ENCODE results near the gene ABHD2. TPM values are rescaled to one million over a fixed set of nuclear protein-coding genes. Genes with fewer than 3 reads are reported as not detected.
A peak's percentile ranks its signal among the peaks of the same experiment; 100 is the strongest.

Gene ABHD2
- total and polyA plus RNA-seq, 5 donors from 2014 or later, result 18.7 to 67.8 (median 21.3) TPM

DNA sequence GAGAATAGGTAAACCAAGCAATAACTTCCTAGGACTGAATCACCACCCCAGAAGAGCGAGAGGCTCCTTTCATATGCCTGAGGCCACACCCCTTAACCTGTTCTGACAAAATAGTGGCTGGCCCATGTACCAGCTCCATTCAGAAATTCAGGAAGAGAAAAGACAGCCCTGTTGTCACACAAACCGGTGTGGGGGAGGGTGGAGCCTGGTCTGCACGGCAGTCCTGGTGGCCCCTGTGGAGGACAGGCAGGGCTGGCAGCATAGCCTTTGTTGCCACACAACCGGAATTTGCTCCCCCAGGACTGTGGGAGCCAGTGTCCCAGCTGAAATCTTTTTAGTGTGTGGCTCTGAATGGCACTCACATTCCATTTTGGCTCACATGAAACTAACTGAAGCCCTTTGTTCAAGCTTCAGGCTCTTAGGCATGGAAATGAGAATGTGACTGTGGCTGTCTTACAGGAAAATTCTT, 109.3 kb downstream of the ABHD2 start:
- H3K36me3 Mint-ChIP-seq, result peaks cover 45% of the 10 kb centered on the region
- H3K27me3 ChIP-seq (ENCODE audit: control insufficient read depth, insufficient read depth, low read length), result no peaks in the 10 kb centered on the region
- no peak overlapping the region for H3K4me3 Mint-ChIP-seq
- H3K9me3 ChIP-seq (ENCODE audit: control insufficient read depth in 2 of 2, low read length in 2 of 2), result no peaks in the 10 kb centered on the region
- ATAC-seq (ENCODE audit: low read depth in 2 of 2), result no peak
- no peak overlapping the region for H3K27ac ChIP-seq (ENCODE audit: insufficient read depth, low read length, poor library complexity, severe bottlenecking)
- H3K9me3 Mint-ChIP-seq, result peaks cover 0 to 1% (median 0%) of the 10 kb centered on the region in 7 donors
- H3K4me3 ChIP-seq (ENCODE audit: low read depth, low read length), result no peak overlapping the region
- no peaks in the 10 kb centered on the region for H3K4me1 ChIP-seq (ENCODE audit: control insufficient read depth, insufficient read depth, low read length, poor library complexity, severe bottlenecking)
- peaks cover 51% of the 10 kb centered on the region for H3K36me3 ChIP-seq (ENCODE audit: control insufficient read depth, insufficient read depth, low read length)
- DNase-seq, result peak in 1 of 3 donors; percentile 42
- H3K27me3 Mint-ChIP-seq, result no peaks in the 10 kb centered on the region
- peaks cover 0 to 24% (median 8%) of the 10 kb centered on the region in 4 donors for H3K4me1 Mint-ChIP-seq
- peak overlapping the region in 2 of 3 donors; percentile 2 to 79 for H3K27ac Mint-ChIP-seq

DNA sequence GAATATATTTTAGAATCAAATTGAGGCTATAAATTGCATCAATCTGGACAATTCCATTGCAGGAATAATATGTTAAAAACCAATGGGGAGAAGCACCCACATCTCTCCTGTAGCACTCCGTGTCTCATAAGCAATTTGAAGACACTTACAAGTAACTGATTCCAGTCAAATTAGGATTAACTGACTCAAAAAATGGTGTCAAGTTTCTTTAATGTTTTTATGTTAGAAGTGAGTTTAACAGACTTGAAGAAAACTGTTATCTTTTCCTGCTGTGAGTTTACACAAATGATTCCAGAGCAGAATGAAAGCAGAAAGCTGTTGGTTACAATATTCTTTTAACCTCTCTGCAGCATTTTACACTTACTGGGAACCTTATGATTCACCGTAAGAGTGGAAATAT, 109.9 kb downstream of the ABHD2 start:
- Mint-ChIP-seq H3K4me1 (peaks cover 0 to 24% (median 8%) of the 10 kb centered on the region in 4 donors), H3K27me3 (no peaks in the 10 kb centered on the region), H3K36me3 (peaks cover 39% of the 10 kb centered on the region), H3K27ac (peak overlapping the region in 1 of 3 donors; percentile 2), H3K9me3 (peaks cover 0 to 1% (median 0%) of the 10 kb centered on the region in 7 donors), H3K4me3 (no peak overlapping the region)
- Histone ChIP-seq H3K36me3 (ENCODE audit: control insufficient read depth, insufficient read depth, low read length) (peaks cover 44% of the 10 kb centered on the region), H3K27ac (ENCODE audit: insufficient read depth, low read length, poor library complexity, severe bottlenecking) (no peak overlapping the region), H3K9me3 (ENCODE audit: control insufficient read depth in 2 of 2, low read length in 2 of 2) (no peaks in the 10 kb centered on the region), H3K4me3 (ENCODE audit: low read depth, low read length) (no peak overlapping the region), H3K4me1 (ENCODE audit: control insufficient read depth, insufficient read depth, low read length, poor library complexity, severe bottlenecking) (no peaks in the 10 kb centered on the region), H3K27me3 (ENCODE audit: control insufficient read depth, insufficient read depth, low read length) (no peaks in the 10 kb centered on the region)
- no peak for DNase-seq
- ATAC-seq (ENCODE audit: low read depth in 2 of 2), result no peak

DNA sequence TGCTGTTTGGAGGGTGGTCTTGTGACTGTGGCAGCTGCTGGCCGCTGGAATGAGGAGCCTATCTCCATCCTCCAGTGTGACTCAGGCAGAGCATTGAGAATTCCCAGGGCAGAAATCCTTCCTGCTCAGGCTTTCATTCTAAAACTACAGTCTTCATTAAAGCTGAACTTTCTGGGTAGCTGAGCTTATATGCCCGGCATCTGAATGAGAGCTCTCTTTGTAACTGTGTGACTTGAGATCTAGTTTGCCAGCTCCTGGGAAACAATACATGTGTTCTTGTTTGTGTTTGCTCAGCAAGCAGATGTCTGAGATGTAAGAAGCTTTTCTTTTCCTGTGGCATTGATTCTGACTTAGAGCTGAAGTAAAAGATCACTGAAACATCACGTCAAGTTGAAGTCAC, 110.7 kb downstream of the ABHD2 start:
- peaks cover 2 to 30% (median 14%) of the 10 kb centered on the region in 4 donors for H3K4me1 Mint-ChIP-seq
- peaks cover 34% of the 10 kb centered on the region for H3K36me3 Mint-ChIP-seq
- no peaks in the 10 kb centered on the region for H3K27me3 Mint-ChIP-seq
- peaks cover 5% of the 10 kb centered on the region for H3K4me1 ChIP-seq (ENCODE audit: control insufficient read depth, insufficient read depth, low read length, poor library complexity, severe bottlenecking)
- H3K4me3 ChIP-seq (ENCODE audit: low read depth, low read length), result no peak overlapping the region
- H3K27me3 ChIP-seq (ENCODE audit: control insufficient read depth, insufficient read depth, low read length), result no peaks in the 10 kb centered on the region
- ATAC-seq (ENCODE audit: low read depth in 2 of 2) (no peak), DNase-seq (no peak)
- no peak overlapping the region for H3K27ac ChIP-seq (ENCODE audit: insufficient read depth, low read length, poor library complexity, severe bottlenecking)
- peaks cover 0 to 1% (median 0%) of the 10 kb centered on the region in 7 donors for H3K9me3 Mint-ChIP-seq
- no peak overlapping the region for H3K4me3 Mint-ChIP-seq
- no peaks in the 10 kb centered on the region for H3K9me3 ChIP-seq (ENCODE audit: control insufficient read depth in 2 of 2, low read length in 2 of 2)
- H3K27ac Mint-ChIP-seq, result no peak overlapping the region
- peaks cover 39% of the 10 kb centered on the region for H3K36me3 ChIP-seq (ENCODE audit: control insufficient read depth, insufficient read depth, low read length)

- Mint-ChIP-seq H3K27me3 (no peaks in the 10 kb centered on the region), H3K9me3 (peaks cover 0 to 1% (median 0%) of the 10 kb centered on the region in 7 donors), H3K36me3 (peaks cover 30% of the 10 kb centered on the region), H3K4me1 (peaks cover 4 to 36% (median 18%) of the 10 kb centered on the region in 4 donors), H3K27ac (no peak overlapping the region), H3K4me3 (no peak overlapping the region)
- no peaks in the 10 kb centered on the region for H3K9me3 ChIP-seq (ENCODE audit: control insufficient read depth in 2 of 2, low read length in 2 of 2)
- ATAC-seq (ENCODE audit: low read depth in 2 of 2) (no peak), DNase-seq (no peak)
- H3K36me3 ChIP-seq (ENCODE audit: control insufficient read depth, insufficient read depth, low read length), result peaks cover 33% of the 10 kb centered on the region
- H3K4me1 ChIP-seq (ENCODE audit: control insufficient read depth, insufficient read depth, low read length, poor library complexity, severe bottlenecking), result peaks cover 6% of the 10 kb centered on the region
- H3K27me3 ChIP-seq (ENCODE audit: control insufficient read depth, insufficient read depth, low read length), result no peaks in the 10 kb centered on the region
- H3K4me3 ChIP-seq (ENCODE audit: low read depth, low read length), result no peak overlapping the region
- H3K27ac ChIP-seq (ENCODE audit: insufficient read depth, low read length, poor library complexity, severe bottlenecking), result no peak overlapping the region
These were observed 111.5 kb downstream of the ABHD2 start for GRCh38 chr15:89199746-89200145.

DNA sequence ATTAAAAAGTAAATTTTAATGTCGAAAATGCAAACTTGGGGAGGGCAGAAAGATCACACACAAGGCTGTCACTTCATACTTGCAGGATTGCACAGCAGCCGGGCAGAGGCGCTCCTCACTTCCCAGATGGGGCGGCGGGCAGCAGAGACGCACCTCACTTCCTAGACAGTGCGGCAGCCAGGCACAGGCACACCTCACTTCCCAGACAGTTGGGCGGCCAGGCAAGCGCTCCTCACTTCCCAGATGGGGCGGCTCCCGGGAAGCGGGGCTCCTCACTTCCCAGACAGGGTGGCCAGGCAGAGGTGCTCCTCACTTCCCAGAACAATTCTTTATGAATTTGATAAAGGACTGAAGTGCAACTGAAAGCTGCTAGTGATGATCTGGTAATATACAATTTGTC, 111.9 kb downstream of the ABHD2 start:
- H3K27me3 Mint-ChIP-seq, result no peaks in the 10 kb centered on the region
- no peak overlapping the region for H3K4me3 Mint-ChIP-seq
- Histone ChIP-seq H3K9me3 (ENCODE audit: control insufficient read depth in 2 of 2, low read length in 2 of 2) (no peaks in the 10 kb centered on the region), H3K36me3 (ENCODE audit: control insufficient read depth, insufficient read depth, low read length) (peaks cover 28% of the 10 kb centered on the region), H3K4me3 (ENCODE audit: low read depth, low read length) (no peak overlapping the region), H3K27me3 (ENCODE audit: control insufficient read depth, insufficient read depth, low read length) (no peaks in the 10 kb centered on the region), H3K27ac (ENCODE audit: insufficient read depth, low read length, poor library complexity, severe bottlenecking) (no peak overlapping the region), H3K4me1 (ENCODE audit: control insufficient read depth, insufficient read depth, low read length, poor library complexity, severe bottlenecking) (peaks cover 9% of the 10 kb centered on the region)
- ATAC-seq (ENCODE audit: low read depth in 2 of 2), result no peak
- peaks cover 29% of the 10 kb centered on the region for H3K36me3 Mint-ChIP-seq
- peaks cover 4 to 41% (median 20%) of the 10 kb centered on the region in 4 donors for H3K4me1 Mint-ChIP-seq
- peaks cover 0 to 1% (median 0%) of the 10 kb centered on the region in 7 donors for H3K9me3 Mint-ChIP-seq
- no peak overlapping the region for H3K27ac Mint-ChIP-seq
- no peak for DNase-seq

GRCh38 chr15:89201465-89202005, 113.3 kb downstream of the ABHD2 start:
- peaks cover 26% of the 10 kb centered on the region for H3K36me3 Mint-ChIP-seq
- Histone ChIP-seq H3K9me3 (ENCODE audit: control insufficient read depth in 2 of 2, low read length in 2 of 2) (no peaks in the 10 kb centered on the region), H3K4me3 (ENCODE audit: low read depth, low read length) (no peak overlapping the region), H3K27ac (ENCODE audit: insufficient read depth, low read length, poor library complexity, severe bottlenecking) (no peak overlapping the region), H3K4me1 (ENCODE audit: control insufficient read depth, insufficient read depth, low read length, poor library complexity, severe bottlenecking) (peaks cover 9% of the 10 kb centered on the region), H3K27me3 (ENCODE audit: control insufficient read depth, insufficient read depth, low read length) (no peaks in the 10 kb centered on the region), H3K36me3 (ENCODE audit: control insufficient read depth, insufficient read depth, low read length) (peaks cover 17% of the 10 kb centered on the region)
- peaks cover 0 to 1% (median 0%) of the 10 kb centered on the region in 7 donors for H3K9me3 Mint-ChIP-seq
- H3K27me3 Mint-ChIP-seq, result no peaks in the 10 kb centered on the region
- H3K4me3 Mint-ChIP-seq, result no peak overlapping the region
- DNase-seq (no peak), ATAC-seq (ENCODE audit: low read depth in 2 of 2) (no peak)
- peaks cover 4 to 41% (median 23%) of the 10 kb centered on the region in 4 donors for H3K4me1 Mint-ChIP-seq
- no peak overlapping the region for H3K27ac Mint-ChIP-seq

DNA sequence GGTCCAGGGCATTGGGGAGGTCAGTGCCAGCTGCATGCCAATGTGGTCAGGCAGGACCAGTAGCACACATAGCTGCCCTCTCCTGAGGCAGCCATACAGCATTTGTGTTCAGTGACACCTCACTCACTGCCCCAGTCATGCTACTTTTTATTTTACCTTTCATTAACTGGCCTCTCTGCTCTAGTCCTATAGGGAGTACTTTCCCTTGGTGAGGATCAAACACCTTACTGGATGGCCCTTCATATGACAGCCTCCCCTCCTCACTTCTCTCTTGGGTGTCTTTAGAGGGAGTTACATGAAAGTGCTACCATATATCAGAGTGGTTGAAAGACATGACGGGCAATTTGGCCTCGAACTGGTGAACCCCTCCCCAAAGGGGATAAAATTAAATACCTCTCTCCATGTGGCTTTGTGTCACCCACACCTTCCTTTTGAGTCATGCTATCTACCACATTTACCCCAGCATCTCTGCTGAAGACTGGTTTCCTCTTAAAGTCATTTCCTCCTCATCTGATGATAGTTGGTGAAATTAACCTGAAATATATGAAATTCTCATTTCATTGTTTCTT, 115.5 kb downstream of the ABHD2 start:
- Mint-ChIP-seq H3K9me3 (no peaks in the 10 kb centered on the region), H3K4me1 (peaks cover 4 to 38% (median 21%) of the 10 kb centered on the region in 4 donors), H3K36me3 (peaks cover 14% of the 10 kb centered on the region), H3K27ac (peak overlapping the region in 2 of 3 donors; percentile 53 to 61), H3K4me3 (no peak overlapping the region), H3K27me3 (no peaks in the 10 kb centered on the region)
- DNase-seq, result peak in 1 of 3 donors; percentile 62
- H3K36me3 ChIP-seq (ENCODE audit: control insufficient read depth, insufficient read depth, low read length), result peaks cover 8% of the 10 kb centered on the region
- ATAC-seq (ENCODE audit: low read depth in 2 of 2), result peak; percentile 62 to 66
- peaks cover 15% of the 10 kb centered on the region for H3K4me1 ChIP-seq (ENCODE audit: control insufficient read depth, insufficient read depth, low read length, poor library complexity, severe bottlenecking)
- H3K27ac ChIP-seq (ENCODE audit: insufficient read depth, low read length, poor library complexity, severe bottlenecking), result no peak overlapping the region
- H3K27me3 ChIP-seq (ENCODE audit: control insufficient read depth, insufficient read depth, low read length), result no peaks in the 10 kb centered on the region
- H3K9me3 ChIP-seq (ENCODE audit: control insufficient read depth in 2 of 2, low read length in 2 of 2), result no peaks in the 10 kb centered on the region
- H3K4me3 ChIP-seq (ENCODE audit: low read depth, low read length), result no peak overlapping the region

Measured in CD4-positive, CD25-positive, alpha-beta regulatory T cell (primary cell).